HG02588 (cell line): ENCODE data around the gene VASP.

Experiments used
- ATAC-seq: cut with Tn5 transposase; IDR thresholded peaks from one replicate; pipeline ENCODE4 v1.9.1; 2021; ENCODE audit warnings: mild to moderate bottlenecking, moderate library complexity; ENCODE audit not compliant: unreplicated experiment

The VASP gene

DNA sequence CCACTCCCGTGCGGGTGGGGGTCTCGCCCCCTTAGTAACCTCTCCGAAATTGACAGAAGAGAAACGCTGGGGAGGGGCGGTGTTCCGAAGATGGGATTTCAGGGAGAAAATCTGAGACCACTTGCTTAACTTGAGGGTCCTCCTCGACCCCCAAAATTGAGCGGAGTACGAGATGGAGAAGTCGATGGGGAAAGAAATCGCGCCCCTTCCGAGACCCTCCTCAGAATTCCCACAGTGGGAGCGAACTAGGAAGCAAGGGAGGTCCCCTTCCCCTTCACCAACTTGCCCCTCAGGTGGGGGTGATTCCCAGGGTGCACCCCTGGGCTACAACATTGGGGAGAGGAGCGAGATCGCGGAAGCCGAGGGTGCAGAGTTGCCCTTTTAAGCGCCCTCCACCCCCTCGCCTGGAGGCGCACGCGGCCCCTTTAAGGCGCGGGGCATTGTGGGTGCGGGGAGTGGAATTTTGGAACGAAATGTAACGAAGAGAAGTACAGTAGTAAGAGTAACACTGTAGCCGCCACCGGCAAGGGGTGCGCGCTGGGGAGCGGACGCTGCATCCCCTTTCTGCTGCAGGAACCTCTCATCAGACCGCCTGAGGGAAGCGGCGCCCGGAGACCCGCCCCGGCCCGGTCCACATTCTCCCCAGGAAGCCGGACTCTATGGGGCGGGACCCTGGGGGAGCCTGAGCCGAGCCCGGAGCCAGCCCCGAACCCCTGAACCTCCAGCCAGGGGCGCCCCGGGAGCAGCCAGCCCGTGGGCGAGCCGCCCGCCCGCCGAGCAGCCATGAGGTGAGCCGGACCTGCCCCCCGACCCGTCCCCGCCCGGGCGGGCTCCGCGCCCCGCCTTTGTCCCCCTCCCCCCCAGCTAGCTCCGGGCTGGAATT lies at the start of gene VASP:
Gene VASP, plus strand, starts transcription at position 491 of the 883 bp plus-strand sequence. Its CDS starts 293 bp downstream, at position 784.
- ATAC-seq = peak; percentile 39

GRCh38 chr19:45457776-45458175 lies 49.5 kb upstream of the VASP start:
- ATAC-seq = no peak

GRCh38 chr19:45460807-45461347 lies 46.4 kb upstream of the VASP start:
- ATAC-seq = no peak

- ATAC-seq = no peak
Observed at GRCh38 chr19:45462174-45462573, 45.1 kb upstream of the VASP start.

- ATAC-seq = no peak
Observed at GRCh38 chr19:45463241-45463640, 44.0 kb upstream of the VASP start.

- ATAC-seq = no peak
Observed at GRCh38 chr19:45464274-45464673, 43.0 kb upstream of the VASP start.

DNA sequence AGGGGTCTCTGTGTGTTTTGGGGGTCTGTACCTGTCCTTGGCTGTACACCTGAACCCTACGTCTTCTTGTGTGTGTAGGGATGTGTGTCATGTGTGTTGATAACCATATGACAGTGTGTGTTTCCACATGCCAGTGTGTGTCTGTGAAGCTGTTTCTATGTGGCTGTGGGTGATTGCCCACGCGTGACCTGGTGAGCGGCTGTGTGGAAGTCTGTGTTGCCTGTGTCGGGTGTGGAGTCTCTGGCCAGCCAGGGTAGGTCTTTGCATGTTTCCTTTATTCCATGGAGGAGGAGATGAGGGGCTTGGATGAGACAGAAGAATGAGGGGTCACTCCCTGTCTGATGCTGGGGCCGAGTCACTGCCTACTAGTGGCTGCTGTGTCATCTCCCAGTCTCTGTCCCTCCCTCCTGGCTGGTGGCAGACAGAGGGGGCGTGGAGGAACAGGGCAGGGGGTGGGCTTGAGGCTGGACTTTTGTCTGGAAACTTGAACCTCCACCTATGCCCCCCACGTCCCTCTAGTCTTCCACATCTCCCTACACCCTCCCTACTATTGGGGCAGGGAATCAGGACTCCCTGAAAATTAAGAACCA lies 42.3 kb upstream of the VASP start:
- ATAC-seq = no peak

DNA sequence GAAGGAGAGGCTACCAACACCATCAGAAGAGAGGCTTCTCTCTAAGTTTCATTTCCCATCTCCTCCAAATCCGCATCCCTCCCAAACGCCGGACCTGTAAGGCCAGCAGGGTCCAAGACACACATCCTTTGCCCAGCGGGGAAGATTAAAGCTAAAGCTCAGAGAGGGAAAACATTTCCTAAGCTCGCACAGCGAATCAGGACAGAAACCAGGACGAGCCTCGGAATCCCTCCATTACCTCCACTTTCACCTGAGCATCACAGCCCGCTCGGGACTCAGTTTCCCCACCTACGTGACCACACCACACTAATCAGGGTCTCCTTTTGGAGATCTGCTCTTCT lies 40.2 kb upstream of the VASP start:
- ATAC-seq = no peak

DNA sequence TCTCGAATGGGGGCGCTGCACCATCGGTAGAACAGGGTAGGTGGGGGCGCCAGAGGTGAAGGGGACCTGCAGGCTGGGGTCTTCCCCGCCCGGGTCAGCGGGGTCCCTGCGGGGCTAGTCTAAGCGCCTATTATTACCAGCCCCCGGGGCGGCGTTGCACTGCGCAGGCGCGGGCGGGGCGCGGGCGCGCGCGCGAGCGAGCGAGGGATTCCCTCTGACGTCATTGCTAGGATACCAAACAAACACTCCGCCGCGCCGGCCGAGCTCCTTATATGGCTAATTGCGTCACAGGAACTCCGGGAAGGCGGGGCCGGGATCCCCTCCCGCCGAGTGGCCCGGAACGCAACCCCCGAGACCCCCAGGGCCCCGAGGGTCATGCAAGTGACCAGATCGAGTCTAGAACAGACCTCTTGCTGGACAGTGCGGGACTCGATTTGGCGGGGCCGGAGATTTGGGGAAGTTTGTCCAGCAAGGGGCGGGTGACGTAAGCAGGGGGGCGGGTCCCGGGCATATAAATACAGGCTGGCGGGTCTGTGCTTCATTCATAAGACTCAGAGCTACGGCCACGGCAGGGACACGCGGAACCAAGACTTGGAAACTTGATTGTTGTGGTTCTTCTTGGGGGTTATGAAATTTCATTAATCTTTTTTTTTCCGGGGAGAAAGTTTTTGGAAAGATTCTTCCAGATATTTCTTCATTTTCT lies 39.7 kb upstream of the VASP start, which contains the start of gene FOSB:
Gene FOSB, plus strand, starts transcription at position 541 of the 703 bp plus-strand sequence. CDS start 591 bp downstream, outside the sequence.
- ATAC-seq = peak; percentile 39

DNA sequence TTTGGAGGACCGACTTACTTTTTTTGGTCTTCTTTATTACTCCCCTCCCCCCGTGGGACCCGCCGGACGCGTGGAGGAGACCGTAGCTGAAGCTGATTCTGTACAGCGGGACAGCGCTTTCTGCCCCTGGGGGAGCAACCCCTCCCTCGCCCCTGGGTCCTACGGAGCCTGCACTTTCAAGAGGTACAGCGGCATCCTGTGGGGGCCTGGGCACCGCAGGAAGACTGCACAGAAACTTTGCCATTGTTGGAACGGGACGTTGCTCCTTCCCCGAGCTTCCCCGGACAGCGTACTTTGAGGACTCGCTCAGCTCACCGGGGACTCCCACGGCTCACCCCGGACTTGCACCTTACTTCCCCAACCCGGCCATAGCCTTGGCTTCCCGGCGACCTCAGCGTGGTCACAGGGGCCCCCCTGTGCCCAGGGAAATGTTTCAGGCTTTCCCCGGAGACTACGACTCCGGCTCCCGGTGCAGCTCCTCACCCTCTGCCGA lies 39.1 kb upstream of the VASP start:
- no peak for ATAC-seq

DNA sequence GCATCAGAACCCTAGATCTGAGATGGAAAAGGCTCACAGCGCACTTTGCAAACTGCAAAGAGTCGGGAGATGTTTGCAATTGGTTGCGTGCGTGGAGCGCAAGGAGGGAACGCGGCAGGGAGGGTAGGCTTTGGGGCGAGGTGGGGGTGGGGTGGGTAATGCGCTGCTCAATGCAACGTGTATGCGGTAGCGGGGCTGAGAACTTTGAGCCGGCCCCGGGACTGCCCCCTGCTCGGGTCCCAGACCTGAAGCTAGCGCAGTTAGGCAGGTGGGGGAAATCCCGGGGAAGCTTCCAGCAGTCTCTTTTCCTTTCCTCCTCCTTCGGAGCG lies 38.5 kb upstream of the VASP start:
- no peak for ATAC-seq

GRCh38 chr19:45469132-45469944 lies 37.9 kb upstream of the VASP start:
- peak; percentile 52 for ATAC-seq

GRCh38 chr19:45469945-45470761 lies 37.1 kb upstream of the VASP start:
- no peak for ATAC-seq

- no peak for ATAC-seq
Observed at GRCh38 chr19:45470762-45471081, 36.6 kb upstream of the VASP start.

GRCh38 chr19:45471111-45471930 lies 36.0 kb upstream of the VASP start:
- ATAC-seq = no peak

GRCh38 chr19:45471931-45472562 lies 35.2 kb upstream of the VASP start:
- ATAC-seq = no peak

DNA sequence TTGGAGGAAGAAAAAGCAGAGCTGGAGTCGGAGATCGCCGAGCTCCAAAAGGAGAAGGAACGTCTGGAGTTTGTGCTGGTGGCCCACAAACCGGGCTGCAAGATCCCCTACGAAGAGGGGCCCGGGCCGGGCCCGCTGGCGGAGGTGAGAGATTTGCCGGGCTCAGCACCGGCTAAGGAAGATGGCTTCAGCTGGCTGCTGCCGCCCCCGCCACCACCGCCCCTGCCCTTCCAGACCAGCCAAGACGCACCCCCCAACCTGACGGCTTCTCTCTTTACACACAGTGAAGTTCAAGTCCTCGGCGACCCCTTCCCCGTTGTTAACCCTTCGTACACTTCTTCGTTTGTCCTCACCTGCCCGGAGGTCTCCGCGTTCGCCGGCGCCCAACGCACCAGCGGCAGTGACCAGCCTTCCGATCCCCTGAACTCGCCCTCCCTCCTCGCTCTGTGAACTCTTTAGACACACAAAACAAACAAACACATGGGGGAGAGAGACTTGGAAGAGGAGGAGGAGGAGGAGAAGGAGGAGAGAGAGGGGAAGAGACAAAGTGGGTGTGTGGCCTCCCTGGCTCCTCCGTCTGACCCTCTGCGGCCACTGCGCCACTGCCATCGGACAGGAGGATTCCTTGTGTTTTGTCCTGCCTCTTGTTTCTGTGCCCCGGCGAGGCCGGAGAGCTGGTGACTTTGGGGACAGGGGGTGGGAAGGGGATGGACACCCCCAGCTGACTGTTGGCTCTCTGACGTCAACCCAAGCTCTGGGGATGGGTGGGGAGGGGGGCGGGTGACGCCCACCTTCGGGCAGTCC lies 34.5 kb upstream of the VASP start:
- ATAC-seq = no peak

- no peak for ATAC-seq
Observed at GRCh38 chr19:45473367-45473681, 34.0 kb upstream of the VASP start.
